T-helper 2 cell (primary cell): ENCODE results near the gene LSAMP.
"Not testable (repeated sequence)": the region's sequence is repeated elsewhere in the genome, so short reads cannot be mapped to it uniquely, and the experiment has no call there.

ENCODE experiments used
- DNase-seq, 5 experiments: peaks; one replicate each; pipeline versions ENCODE4 v3.0.0 to v3.0.0-alpha.2; 2012 to 2022

Gene LSAMP

DNA sequence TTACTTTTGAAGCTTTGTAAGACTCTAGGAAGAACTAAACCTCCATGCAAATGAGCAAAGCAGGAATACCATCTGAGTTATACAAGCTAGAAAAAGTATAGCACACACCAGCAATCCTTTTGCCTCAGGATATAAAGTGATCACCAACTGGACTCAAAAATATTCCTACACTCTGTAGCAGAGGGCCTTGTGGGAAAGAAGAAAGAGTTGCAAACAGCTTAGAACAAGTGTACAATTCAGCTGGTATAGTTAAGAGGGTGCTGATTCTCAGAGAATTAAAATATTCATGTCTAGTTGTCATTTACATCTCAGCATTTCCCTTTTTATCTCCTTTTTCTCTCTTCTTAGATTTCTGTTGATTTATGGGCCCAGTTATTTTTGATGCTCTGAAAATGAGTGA is 573.6 kb downstream of the LSAMP start:
- DNase-seq = no peak

GRCh38 chr3:115864911-115865310 is 580.4 kb downstream of the LSAMP start:
- no peak for DNase-seq

GRCh38 chr3:115862849-115863248 is 582.4 kb downstream of the LSAMP start:
- no peak for DNase-seq

GRCh38 chr3:115862099-115862498 is 583.2 kb downstream of the LSAMP start:
- DNase-seq = no peak

DNA sequence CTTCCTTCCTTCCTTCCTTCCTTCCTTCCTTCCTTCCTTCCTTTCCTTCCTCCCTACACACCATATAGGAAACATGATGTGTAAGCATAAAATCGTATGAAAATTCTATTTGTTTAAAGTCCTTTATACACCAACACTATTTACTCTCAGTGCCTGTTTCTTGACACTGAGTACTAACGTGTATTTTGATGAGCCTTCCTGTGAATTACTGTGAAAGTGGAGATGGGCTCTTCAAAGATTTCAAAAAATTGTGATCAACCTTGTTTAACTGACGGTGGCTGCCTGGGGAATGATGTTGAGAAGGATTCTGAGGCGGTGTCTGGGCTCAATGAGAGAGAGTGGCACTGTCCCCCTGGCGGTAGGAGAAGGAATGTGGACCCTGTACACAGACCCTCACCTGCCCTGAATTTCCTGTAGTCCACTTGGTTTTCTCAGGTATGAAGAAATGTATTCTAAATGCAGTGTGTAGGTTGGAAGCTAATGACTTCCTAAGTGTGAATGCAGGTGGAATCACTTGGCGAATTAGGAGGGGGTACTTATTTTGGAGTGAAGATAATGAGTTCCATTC is 584.0 kb downstream of the LSAMP start:
- DNase-seq = no peak

- no peak for DNase-seq
Measured at GRCh38 chr3:115860766-115861165, 584.5 kb downstream of the LSAMP start.

GRCh38 chr3:115859002-115859807 is 586.1 kb downstream of the LSAMP start:
- DNase-seq = no peak

GRCh38 chr3:115857518-115858136 is 587.7 kb downstream of the LSAMP start:
- DNase-seq = no peak

DNA sequence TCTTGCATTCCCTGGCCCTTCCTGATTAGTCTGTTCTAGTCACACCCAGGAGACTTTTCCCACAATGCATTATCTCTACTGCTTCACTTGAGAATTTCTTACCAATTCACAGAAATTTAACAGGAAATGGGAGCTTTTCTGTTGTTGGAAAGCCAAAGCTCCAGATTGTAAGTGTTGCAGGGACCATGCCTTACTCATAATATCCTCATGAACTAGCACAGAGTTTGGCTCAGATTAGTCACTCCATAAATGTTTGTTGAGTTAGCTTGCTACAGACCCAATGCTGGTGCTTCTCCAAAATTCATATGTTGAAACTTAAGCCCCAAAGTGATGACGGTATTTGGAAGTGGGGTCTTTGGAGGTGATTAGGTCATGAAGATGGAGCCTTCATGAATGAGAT is 589.4 kb downstream of the LSAMP start:
- no peak for DNase-seq

DNA sequence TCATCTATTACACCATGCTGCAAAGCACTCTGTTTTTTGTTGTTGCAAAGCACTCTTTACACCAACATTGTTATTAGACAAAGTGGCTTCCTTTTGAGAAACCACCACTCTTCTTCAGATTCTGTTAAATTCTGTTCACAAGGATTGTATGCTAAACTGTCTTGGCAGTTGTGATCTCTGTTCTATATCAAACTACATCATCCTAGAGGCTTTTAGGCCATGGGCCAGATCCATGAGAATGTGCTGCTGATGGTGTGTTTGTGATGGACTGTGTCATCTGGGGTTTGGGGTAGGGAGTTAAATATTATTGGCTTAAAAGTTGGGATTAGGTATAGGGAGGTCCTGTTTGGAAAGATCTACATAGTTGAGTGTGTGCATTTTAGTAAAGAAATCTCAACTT is 592.2 kb downstream of the LSAMP start:
- DNase-seq = no peak

GRCh38 chr3:115852278-115852677 is 593.0 kb downstream of the LSAMP start:
- DNase-seq = no peak

- DNase-seq = no peak
Measured at GRCh38 chr3:115851571-115851970, 593.7 kb downstream of the LSAMP start.

DNA sequence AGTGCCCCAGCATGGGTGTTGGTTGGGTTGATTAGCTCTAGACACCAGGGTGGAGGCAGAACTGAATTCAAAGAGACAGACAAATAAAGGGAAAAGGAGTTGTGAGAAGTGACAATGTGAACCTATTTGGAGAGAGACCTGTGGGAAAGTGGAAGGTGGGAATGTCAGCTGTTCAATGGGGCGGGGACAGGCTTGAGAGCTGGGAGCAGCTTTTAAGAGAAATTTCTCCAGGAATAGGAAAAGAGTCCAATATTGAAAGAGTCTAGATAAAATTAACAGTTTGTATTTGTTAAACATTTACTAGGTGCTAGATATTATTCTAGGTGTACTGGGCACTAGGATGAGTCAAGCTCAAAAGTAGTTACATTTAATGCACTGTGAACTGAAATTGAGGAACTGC is 596.6 kb downstream of the LSAMP start:
- no peak for DNase-seq

- no peak for DNase-seq
Measured at GRCh38 chr3:115845986-115846385, 599.3 kb downstream of the LSAMP start.

DNA sequence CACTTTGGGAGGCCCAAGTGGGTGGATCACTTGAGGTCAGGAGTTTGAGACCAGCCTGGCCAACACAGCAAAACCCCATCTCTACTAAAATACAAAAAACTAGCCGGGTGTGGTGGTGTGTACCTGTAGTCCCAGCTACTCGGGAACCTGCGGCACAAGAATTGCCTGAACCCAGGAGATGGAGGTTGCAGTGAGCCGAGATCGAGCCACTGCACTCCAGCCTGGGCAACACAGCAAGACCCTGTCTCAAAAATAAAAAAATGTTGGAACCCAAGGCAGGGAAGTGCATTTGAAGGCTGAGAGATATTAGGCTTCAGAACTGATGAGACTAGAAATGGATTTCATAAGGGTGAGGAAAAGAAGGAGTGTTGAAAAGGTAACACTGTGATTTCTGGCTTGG is 600.6 kb downstream of the LSAMP start:
- DNase-seq = not testable (repeated sequence)

GRCh38 chr3:115843206-115843605 is 602.1 kb downstream of the LSAMP start:
- DNase-seq = no peak

GRCh38 chr3:115839246-115839645 is 606.0 kb downstream of the LSAMP start:
- DNase-seq = no peak

DNA sequence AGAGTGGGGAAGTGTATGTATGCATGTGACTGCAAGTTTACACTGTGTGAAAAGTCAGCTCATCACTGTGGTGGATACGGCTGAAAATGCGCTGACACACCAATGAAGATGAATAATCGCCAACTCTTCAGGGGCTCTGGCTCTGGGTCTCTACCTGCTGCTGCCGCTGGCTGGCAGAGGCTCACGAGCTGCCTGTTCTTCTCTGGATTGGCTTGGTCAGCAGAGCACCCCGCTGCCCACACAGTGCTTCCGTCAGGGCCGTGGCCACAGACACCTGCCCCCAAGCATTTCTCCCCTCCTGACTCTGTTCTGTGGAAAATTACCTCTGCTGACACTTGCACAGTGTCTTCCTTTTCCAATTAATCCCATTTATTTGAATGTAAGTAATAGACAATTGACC is 606.5 kb downstream of the LSAMP start:
- no peak for DNase-seq

GRCh38 chr3:115836944-115837343 is 608.3 kb downstream of the LSAMP start:
- peak in 1 of 5 experiments; percentile 2 for DNase-seq

DNA sequence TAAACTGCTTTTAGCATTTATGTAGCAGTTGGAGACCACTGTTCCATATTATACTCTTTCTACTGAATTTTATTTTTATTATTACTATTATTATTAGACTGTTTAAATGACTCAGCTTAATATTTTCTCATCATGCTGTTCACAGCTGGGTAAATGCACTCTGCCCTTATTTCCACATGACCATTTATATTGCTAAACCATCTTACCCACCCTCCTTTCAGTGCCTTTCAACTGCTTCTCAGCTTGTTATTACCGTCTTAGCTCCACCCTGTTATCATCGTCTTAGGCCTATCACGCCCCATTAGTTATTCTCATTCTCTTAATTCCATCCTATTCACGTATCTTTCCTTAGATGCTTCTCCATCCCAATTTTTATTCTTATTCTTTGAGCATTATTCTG is 609.3 kb downstream of the LSAMP start:
- no peak for DNase-seq

GRCh38 chr3:115834068-115834467 is 611.2 kb downstream of the LSAMP start:
- DNase-seq = no peak

DNA sequence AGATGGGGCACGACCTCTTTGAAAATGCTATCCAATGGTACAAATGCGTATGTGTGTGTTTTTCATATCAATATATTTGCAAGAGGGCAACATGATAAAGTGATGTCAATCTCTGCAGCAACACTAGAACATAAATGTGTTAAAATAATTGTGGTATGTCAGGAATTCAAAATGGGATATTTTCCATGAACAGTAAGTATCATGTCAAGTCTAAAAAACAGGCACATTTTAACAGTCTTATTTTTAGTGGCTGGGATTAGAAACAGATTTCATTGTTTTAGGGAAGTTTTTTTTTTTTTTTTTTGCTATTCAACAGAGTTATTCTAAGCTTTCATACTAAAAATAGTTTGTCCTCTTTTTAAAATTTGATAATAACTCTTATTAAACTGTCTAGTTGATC is 612.2 kb downstream of the LSAMP start:
- no peak for DNase-seq

- no peak for DNase-seq
Measured at GRCh38 chr3:115832265-115832664, 613.0 kb downstream of the LSAMP start.

- no peak for DNase-seq
Measured at GRCh38 chr3:115831864-115832263, 613.4 kb downstream of the LSAMP start.
